Left renal pelvis (tissue), 4 donors: ENCODE results near the gene SYNE3. TPM values are rescaled to one million over a fixed set of nuclear protein-coding genes. Genes with fewer than 3 reads are reported as not detected.

Experiments used
- DNase-seq, 4 donors: peaks; one replicate each; pipeline ENCODE4 v3.0.0-alpha.2; 2013; ENCODE audit warnings: low read depth in 4 of 4, low spot score in 3 of 4
- polyA plus RNA-seq, 4 donors: library from polyadenylated mRNA; unstranded; fragments of 120-200 nt; gene quantifications; one replicate each; pipeline ENCODE4 v1.2.1, GENCODE V29; 2013; ENCODE audit not compliant: insufficient read length in 4 of 4

The SYNE3 gene
- polyA plus RNA-seq, 4 donors: 1.9 to 6.1 (median 2.2) TPM

DNA sequence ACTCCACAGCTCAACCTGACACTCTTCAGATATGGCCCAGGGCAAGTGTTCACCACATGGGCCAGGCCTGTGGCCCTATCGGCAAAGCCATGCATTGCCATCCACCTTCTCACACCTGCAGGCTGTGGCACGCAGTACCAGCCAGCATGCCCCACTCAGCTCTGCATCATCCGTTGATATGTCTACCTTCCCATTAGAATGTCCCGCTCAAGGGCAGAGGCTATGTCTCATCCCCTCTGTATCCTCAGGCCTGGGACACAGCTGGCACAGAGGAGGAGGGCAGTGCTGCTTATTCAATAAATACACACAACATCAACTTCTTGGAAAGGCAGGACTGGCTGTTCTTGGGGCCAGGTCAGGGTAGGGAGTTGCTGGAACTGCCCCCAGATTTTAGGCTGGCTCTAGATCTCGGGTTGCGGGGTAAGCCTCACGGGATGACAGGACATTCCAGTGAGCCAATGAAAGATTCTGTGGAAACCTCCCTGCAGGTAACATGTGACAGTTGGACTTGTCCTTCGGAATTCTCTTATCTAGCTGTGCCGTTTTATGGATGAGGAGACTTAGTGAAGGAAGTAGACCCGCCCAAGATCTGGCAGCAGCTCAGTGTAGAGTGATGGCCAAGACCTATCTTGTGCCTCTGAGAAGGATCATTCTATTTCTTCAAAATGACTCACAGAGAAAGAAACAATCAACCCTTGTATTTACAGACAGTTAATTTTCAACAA is 25.6 kb downstream of the SYNE3 start:
- DNase-seq: no peak

DNA sequence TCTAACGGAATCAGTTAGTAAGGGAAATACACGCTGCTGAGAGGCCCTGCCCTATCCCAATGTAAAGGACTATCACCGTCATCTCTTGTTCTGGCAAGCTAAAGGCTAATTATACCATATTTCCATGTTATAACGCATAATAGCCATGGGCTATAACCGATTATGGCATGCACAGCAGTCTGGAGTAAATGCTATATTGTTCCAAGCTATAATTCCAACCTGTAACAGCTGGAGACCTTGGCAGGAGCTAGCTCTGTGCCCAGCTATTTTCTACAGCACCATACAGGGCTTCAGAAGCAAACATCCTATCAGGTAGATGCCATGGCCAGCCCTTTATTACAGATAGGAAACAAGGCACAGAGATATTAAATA is 26.3 kb downstream of the SYNE3 start:
- DNase-seq: no peak

DNA sequence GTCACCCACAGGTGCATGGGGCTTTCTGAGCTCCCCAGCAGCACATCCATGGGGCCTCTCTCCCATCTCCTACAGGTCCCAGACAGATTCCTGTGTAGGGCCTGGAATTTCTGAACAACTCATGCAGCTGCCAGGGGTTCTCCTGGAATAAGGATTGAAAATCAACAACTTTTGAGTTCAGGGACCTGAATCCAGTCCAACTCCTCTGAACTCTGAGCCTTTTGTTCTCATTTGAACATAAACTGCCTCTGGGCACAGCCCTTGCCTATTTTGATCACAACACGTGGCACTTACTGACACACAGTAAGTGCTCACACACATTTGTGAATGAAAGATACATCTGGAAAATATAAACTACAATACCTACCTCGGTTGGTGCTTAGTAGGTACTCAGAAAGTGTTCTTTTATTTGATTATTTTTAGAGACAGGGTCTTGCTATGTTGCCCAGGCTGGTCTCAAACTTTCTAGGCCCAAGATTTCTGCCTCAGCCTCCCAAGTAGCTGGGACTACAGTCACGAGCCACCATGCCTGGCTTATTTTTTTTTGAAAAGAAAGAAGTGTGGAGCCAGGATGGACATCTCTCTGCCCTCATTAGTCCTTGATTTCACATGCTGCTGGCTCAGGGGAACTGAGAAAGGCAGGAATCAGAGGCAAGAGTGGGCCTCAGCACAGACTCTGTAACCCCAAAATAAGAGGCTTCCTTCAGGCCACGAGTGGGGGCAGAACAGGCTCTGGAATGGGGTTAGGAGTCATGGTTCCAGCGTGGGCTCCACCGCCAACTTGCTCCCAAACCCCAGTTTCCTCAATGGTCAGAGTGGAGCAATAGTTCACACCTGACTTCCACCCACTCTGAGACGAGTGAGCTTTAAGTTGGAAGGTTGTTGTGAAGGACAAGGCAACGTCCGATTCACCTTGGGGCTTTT is 27.0 kb downstream of the SYNE3 start:
- no peak for DNase-seq

DNA sequence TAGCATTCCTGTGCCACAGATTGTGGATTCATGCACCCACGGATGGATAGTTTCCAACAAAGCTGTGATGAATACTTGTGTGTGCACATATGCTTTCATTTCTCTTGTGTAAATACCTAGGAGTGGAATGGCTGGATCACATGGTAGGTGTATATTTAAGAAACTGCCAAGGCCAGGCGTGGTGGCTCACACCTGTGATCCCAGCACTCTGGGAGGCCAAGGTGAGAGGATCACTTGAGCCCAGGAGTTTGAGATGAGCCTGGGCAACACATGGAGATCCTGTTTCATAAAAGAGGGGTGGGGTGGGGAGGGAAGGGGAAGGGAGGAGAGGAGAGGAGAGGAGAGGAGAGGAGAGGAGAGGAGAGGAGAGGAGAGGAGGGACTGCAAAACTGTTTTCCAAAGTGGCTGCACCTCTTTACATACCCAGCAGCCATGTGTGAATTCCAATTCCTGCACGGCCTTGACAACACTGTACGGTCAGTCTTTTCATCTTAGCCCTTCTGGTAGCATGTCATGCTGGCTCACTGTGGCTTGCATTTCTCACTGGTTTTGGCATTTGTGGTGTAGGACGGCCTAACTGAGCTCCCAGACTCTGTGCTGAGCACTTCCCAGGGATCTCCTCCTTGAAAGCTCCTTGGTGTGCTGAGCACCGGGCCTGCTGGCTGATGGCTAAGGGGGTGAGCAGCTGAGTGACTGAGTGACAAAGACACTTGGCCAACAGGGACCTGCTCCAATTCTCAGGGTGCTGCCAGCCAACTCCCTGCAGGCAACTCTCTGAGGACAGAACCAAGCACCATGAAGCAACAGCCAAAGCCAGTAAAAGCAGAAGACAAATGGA is 27.9 kb downstream of the SYNE3 start:
- no peak for DNase-seq

DNA sequence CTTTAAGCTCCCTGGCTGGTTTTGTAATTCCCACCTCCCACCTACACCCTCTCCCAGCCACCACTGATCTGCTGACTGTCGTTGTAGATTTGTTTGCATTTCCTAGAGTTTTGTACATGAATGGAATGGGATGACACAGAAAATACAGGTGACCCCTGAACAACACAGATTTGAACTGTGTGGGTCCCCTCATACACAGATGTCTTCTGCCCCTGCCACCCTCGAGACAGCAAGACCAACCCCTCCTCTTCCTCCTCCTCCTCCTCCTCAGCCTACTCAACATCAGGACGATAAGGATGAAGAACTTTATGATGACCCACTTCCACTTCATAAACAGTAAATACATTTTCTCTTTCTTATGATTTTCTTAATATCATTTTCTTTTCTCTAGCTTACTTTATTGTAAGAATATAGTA is 28.8 kb downstream of the SYNE3 start:
- no peak for DNase-seq

DNA sequence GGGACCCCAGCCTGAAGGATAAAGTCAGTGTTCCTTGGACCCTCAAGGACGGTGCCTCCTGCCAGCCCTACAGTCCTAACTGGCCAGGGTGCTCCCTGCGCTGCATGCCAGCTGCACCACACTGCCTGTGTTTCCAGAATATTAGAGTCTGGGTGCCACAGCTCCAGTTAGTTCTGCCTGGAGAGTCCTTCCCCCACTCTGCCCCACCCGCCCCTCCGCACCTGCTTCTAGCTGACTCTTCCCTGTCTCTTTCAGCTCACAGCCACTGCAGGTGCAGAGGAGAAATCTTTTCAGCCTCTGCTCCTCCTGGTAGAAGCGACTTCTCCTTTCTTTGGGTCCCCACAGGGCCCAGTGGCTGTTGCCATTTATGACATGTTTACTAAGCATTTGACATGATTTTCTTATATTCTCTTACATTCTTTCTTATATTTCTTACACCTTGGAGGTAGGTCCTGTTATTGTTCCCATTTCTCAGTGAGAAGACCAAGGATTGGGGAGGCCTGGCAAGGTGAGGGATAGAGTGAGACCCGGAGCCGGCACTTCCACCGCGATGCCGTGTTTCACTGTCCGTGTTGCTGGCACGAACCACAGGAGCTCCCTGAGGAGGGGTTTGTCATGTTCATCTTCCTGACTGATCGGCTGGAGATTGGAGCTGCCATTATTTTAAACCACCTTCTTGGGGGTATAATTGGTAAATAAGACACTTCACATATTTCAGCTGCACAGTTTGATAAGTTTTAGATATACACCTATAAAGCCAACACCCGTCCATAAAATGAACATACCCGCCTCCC is 29.4 kb downstream of the SYNE3 start:
- no peak for DNase-seq

DNA sequence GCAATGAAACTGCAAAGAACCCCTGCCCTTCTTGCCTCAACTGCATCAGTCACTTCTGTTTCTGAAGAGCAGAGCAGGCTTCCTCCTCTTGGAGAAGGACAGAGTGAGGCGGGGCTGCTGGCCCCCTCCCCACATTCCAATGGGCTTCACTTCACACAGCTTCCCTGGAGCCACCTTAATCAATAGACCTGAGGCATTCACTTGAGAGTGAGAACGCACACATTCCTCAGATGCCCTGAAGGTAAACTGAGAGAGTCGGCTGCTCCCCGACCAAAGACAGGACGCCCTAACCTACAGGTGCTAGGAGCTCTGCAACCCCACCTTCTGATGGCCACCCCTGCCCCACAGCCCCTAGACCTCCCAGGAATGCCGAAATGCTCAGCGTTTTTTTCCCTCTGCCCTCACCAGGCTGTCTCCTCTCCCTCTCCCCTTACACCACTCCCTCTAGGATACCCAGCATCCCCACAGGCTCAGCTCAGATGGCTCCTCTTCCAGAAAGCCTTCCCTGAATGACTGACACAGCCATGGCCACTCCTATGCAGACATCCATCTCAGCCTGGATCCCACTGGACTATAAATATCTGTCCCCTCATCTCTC is 31.1 kb downstream of the SYNE3 start:
- no peak for DNase-seq

DNA sequence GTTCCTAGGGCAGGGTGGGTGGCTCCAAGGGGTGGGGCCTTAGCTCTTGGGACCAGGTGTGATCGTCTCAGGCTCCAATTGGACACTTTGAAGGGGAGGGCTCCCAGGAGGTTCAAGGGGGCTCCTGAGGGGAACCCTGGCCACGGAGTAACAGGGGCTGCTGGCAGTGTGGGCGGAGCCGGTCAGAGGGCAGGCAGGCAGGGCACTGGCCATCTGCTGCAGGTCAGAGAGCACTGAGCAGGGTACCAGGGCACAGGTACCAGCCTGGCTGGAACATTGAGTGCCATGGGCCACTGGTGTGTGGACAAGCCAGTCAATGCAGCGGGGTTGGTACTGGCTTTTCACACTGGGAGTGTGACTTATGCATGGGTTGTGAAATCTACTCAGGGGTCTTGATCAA is 32.2 kb downstream of the SYNE3 start:
- no peak for DNase-seq

DNA sequence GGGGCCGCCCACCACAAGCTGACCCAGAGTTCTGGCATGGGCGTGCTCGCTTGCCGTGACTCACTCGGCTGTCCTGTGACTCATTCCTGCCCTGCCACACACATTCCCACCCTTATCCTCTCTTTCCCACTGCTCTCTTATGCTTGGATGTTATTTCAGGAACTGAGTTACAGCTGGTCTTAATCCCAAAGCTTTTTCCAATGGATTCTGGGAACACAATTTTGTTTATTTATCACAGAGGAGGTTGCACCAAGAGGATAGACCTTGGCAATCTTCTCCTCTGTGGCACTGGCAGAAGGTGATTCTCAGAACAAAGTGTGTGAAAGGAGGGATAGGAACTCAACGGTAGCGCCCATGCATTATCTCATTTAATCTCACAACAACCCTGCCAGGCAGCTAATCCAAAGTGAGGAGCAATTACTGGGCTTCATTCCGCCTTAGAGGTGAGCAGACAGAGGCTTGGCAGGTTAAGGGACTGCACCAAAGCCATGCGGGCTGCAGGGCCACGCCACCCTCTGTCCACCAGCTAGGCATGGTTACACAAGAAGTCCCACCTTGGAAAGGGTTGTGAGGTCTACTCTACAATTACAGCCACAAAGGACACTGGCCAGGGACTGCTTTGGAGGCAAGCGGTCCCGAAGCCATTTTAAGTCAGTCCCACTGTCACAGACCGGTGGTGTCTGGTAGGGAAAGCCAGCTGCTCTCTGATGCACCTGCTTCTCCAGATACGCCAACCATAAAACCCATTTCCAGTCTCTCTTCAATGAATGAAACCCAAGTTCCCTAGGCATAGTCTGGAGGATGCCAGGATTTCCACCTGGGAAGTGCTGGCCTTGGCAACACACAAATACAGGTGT is 32.9 kb downstream of the SYNE3 start:
- no peak for DNase-seq

DNA sequence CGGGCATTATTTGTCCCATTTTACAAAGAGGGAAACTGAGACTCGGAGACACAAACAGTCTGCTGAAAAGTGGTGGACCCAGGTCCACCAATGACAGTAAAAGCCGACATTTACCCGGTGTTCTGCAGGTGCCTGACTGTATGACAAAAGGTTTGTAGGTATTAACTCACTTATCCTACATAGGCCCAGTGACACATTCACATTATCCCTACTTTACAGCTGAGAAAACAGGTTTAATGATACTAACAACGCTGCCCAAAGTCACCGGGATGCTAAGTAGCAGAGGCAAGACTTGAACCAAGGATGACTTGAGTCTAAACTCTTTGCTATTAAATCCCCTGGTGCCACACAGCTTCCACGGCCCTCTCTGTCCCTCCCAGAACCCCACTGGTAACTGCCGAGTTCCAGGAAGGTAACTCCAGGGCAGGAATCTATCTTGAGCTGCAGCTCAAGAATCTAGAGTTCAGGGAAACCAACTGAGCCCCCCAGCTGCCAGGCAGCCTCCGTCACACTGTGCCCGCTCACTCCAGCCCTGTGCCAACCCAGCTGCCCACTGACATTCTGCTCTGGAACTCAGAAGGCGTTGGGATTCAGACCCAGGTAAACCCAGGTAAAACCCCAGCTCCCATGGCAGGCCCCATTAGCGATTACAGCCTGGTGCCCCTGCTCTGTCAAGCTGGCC is 33.7 kb downstream of the SYNE3 start:
- no peak for DNase-seq

DNA sequence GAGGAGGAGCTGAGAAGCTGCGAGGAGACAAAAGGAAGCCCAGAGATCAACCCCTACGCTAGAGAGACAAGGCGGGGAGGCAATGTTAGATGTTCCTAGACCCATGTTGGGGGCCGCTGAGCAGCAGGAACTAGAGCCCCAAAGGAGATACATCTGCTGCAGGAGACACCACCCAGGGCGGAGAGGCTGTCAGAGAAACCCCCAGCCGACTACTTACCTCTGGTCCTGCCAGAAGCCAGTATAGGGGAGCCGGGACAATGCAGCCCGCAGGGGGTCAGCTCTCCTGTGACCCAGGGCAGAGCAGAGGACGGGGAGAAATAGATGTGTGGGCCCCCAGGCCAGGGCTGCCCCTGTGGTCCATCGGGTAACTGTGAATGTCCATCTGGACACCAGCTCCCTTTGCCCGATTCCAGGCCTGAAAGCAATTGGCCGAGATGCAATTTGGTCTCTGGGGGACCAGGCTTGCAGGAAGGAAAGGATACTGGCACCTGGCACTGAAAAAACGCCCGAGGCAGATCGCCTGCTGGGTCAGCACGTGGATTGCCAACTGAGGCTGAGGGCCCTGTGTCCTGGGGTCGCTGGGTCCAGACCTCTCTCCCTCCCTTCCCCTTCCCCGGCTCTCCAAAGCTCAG is 34.9 kb downstream of the SYNE3 start:
- DNase-seq: no peak

DNA sequence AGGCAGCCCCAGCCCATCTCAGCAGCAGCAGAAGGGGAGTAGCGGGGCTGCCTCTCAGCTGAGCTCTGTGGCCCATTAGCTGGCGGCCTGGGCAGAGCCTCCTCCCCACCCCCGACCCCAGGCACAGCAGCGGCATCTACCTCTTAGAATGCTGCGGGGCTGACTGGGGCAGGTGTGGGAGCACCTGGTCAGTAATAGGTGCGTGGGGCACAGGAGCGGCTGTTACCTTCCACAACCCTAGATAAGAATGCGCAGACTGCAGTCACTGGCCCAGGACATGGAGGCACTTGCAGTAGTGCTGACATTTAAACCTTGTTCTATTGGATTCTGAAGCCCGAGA is 35.6 kb downstream of the SYNE3 start:
- no peak for DNase-seq

DNA sequence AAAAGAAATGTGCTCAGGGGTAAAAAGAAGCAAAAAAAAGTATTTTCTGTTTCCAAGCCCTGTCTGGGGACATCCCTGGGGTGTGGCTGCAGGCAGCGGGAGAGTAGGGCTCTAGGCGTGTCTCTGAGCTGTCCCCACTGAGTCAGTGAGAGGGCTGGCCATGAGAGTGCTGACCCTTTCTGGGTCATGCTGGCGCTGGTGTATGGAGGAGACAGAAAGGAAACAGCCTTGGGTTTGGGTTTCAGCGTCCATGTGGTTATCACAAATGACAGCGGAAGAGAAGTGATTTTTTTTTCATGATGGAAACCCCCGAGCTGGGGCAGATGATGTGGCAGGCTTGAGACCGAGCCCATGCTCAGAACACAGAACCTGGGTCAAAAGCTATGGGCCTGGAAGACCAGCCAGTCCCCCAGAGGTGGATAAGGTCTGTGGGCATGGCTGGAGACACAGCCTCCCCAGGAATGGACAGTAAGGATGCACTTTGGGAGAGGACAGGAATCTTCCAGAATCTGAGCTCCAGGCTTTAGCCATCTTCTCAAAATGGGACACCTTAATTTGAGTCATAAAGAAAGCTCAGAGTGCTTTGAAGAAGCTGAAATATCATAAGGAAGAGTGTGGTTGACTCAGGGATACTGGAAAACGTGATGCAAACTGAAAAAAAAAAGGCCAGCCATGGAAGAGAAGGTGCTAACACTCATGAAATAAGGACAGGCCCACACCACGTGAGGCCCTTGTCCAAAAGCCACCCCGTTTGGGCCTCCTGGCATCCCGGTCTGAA is 36.2 kb downstream of the SYNE3 start:
- DNase-seq: no peak

DNA sequence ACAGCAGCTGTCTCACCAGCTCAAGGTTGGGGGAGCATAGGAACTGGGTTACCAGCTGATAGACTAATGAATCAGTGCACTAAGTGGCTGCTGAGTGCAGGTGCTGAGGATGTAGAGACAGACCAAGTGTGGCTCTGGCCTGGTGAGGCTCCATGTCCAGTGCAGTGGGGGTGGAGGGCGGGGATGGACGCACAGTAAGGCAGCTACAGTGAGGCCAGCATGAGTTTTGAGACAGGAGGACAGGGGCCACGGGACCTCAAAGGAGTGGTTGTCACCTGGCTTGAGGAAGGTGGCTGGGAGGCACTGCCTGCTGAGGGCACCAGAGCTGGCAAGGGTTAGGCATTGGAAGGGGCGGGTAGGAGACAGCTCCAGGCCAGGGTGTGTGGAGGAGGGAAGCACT is 37.0 kb downstream of the SYNE3 start:
- DNase-seq: no peak

DNA sequence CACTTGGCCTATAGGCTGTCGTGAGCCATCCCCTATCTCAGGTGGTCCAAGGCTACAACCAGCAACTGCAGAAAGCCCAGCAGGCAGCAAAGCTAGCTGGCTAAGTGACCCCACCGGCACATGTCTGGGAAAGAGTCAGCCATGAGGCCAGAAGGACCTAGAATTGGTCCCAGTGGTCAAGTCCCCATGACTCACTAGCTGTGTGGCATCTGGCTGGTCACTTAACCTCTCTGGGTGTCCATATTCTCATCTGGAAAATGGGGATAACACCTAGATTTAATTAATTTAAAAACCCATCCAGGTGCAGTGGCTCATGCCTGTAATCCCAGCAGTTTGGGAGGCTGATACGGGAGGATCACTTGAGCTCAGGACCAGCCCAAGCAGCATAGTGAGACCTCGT is 37.6 kb downstream of the SYNE3 start:
- DNase-seq: no peak

DNA sequence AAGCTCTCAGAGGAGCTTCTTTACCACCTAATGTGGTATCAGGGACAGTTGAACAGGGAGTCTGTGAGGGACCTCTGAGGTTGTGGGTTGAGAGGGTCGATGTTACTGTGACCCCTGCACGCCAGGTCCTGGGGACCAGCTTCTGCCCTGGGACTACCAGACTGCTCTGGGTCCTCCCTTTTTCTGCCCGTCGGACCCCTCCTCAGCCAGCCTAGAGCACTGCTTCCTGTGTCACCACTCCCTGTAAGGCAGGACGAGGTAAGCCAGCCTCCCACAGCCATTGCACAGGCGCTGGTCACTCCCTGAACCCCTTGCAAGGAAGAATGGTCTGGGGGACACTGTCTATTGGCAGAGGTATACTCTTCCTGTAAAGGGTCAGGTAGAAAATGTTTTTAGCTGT is 38.1 kb downstream of the SYNE3 start:
- no peak for DNase-seq
